PFSK-1 (cell line): ENCODE results near the gene FITM1.

Experiments
- FOXP2 ChIP-seq: optimal IDR thresholded peaks from 2 replicates; pipeline ENCODE3; 2011; ENCODE audit warnings: borderline replicate concordance, control low read depth, inconsistent platforms; ENCODE audit not compliant: insufficient read depth; ENCODE audit errors: extremely low read length, extremely low read depth
- POLR2AphosphoS5 ChIP-seq: IDR thresholded peaks from 2 replicates; pipeline ENCODE4 v1.6.1; 2012; ENCODE audit warnings: low read depth, mild to moderate bottlenecking, control low read depth, low read length, moderate library complexity
- REST ChIP-seq, 2 experiments: IDR thresholded peaks; 2 replicates each; pipeline versions ENCODE4 v1.6.1 to v1.8.0; 2011 to 2012; ENCODE audit warnings: low read depth in 2 of 2, low read length in 2 of 2, control low read depth in 1 of 2, inconsistent platforms in 1 of 2, mild to moderate bottlenecking in 1 of 2, moderate library complexity in 1 of 2; ENCODE audit not compliant: insufficient read depth in 1 of 2
- SIN3A ChIP-seq: IDR thresholded peaks from 2 replicates; pipeline ENCODE4 v1.6.1; 2012; ENCODE audit warnings: mild to moderate bottlenecking, low read length, moderate library complexity, borderline replicate concordance; ENCODE audit not compliant: insufficient read depth
- TAF1 ChIP-seq: IDR thresholded peaks from 2 replicates; pipeline ENCODE4 v1.6.1; 2012; ENCODE audit warnings: low read length, control low read depth, borderline replicate concordance; ENCODE audit not compliant: insufficient read depth

DNA sequence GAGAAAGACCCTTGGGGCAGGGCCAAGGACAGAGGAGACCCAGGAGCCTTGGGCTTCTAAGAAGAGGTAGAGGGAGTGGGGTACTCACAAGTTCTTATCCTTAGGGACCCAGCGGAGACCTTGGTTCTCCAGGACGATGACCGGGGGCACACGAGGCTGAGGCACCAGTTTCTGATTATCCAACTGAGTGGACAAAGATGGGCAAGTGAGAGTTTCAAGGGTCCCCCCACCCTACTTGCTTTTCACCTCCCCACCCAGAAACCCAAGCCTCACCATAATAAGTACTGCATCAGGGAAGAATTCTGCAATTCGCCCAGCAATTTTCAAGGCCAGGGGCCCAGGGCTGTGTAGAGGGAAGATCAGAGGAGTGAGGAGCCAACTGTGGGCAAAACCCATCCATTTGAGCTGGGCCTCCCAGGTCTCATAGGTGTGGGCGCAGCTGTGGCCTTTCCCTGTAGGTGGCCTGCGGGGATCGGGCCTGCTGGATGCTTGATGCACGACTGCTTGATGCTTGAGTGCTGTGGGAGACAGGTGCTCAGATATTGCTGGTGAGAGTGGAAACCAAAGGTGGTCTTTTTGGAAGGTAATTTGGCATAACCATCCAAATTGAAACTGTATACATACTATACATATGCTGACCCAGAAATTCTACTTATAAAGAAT lies 8.9 kb downstream of the FITM1 start:
- TF ChIP-seq POLR2AphosphoS5: no peak
- no peak for TF ChIP-seq REST (IDR thresholded peaks at IDR 0.05; ENCODE audit: insufficient read depth in 1 of 2, low read depth in 2 of 2, low read length in 2 of 2)
- TF ChIP-seq TAF1: no peak
- no peak for TF ChIP-seq FOXP2
- no peak for TF ChIP-seq SIN3A
